Measurements from ENCODE around the gene GLUD2.

GLUD2 gene

DNA sequence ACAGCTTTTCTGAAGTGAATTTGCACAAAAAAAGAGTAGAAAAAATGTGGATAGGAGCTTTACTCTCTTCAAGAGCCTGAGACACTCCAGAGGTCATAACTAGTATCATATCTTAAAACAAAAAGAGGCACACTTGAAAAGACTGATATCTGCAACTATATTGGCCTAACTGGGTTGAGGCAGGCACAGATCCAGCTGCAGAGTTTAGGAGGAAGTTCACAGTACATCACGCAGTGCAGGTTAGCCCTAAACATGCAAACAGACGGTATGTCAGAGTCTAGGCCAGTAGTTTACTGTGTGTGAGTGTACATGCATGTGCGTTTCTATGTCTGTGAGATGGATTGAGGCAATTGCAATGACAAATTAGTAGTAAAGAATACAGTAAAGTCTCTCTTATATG, 37.6 kb upstream of the GLUD2 start:
- DNase-seq, result no peak
- H3K4me2 ChIP-seq (ENCODE audit: low read length, poor library complexity, severe bottlenecking), result no peak overlapping the region
- H3K36me3 ChIP-seq (ENCODE audit: control insufficient read depth in 1 of 2, insufficient read depth in 2 of 2, low read depth in 1 of 2, low read length in 2 of 2), result no peaks in the 10 kb centered on the region
- H3K4me3 ChIP-seq (ENCODE audit: insufficient read depth in 1 of 2, low read depth in 1 of 2, low read length in 2 of 2), result no peak overlapping the region
- no peak overlapping the region for H3K9ac ChIP-seq (ENCODE audit: low read length)
- H3K9me3 ChIP-seq (ENCODE audit: control insufficient read depth, low read length), result peaks cover 13% of the 10 kb centered on the region
- no peak overlapping the region for H4K91ac ChIP-seq (ENCODE audit: low read length)
- no peak overlapping the region for H4K8ac ChIP-seq (ENCODE audit: low read length)
- WGBS, result 71% methylated on average over 1 of the region's 3 CpGs
- H3K27ac ChIP-seq (ENCODE audit: low read length, poor library complexity, severe bottlenecking), result no peak overlapping the region
- H2BK12ac ChIP-seq (ENCODE audit: low read length in 2 of 2), result no peak overlapping the region
- no peak overlapping the region for H3K18ac ChIP-seq (ENCODE audit: low read depth in 1 of 2, low read length in 2 of 2)
- no peaks in the 10 kb centered on the region for H3K4me1 ChIP-seq (ENCODE audit: control insufficient read depth, insufficient read depth, low read depth, low read length)
- H2BK5ac ChIP-seq (ENCODE audit: low read depth, low read length, poor library complexity, severe bottlenecking), result no peak overlapping the region
- H2BK120ac ChIP-seq (ENCODE audit: low read depth, low read length), result no peak overlapping the region
- H3K4ac ChIP-seq (ENCODE audit: low read depth in 1 of 2, low read length in 2 of 2), result no peak overlapping the region
- H2AFZ ChIP-seq (ENCODE audit: low read depth, low read length), result no peak overlapping the region
- no peak overlapping the region for H3K23ac ChIP-seq (ENCODE audit: low read length in 2 of 2)
- no peak overlapping the region for H2BK15ac ChIP-seq (ENCODE audit: low read depth, poor library complexity, severe bottlenecking)
- no peak overlapping the region for H2AK5ac ChIP-seq (ENCODE audit: low read length, severe bottlenecking)
- no peak overlapping the region for H3K14ac ChIP-seq (ENCODE audit: low read length in 2 of 2)
- no peaks in the 10 kb centered on the region for H3K27me3 ChIP-seq (ENCODE audit: control insufficient read depth in 1 of 2, insufficient read depth in 1 of 2, low read length in 2 of 2)
- no peaks in the 10 kb centered on the region for H3K79me1 ChIP-seq (replicated peaks; ENCODE audit: low read length, poor library complexity, severe bottlenecking)

DNA sequence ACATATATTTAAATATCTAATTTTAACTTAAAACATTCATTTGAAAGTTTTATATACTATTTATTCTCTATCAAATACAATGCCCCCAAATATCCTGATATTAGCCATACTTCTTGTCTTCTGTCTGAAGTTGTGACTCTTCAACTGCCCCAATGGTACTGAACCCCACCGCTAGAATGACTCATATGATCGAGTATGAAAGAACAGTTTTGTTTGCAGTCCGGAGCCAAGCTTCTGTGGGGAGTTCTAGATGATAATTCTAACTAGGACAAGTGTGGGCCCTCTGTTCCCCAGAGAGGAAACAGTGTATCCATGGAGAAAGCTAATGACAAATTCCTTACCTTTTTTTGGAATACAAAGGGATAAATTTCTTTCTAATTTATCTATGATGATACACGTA, 37.2 kb upstream of the GLUD2 start:
- Histone ChIP-seq H3K14ac (ENCODE audit: low read length in 2 of 2) (no peak overlapping the region), H3K27me3 (ENCODE audit: control insufficient read depth in 1 of 2, insufficient read depth in 1 of 2, low read length in 2 of 2) (no peaks in the 10 kb centered on the region), H2BK5ac (ENCODE audit: low read depth, low read length, poor library complexity, severe bottlenecking) (no peak overlapping the region), H3K27ac (ENCODE audit: low read length, poor library complexity, severe bottlenecking) (no peak overlapping the region), H4K91ac (ENCODE audit: low read length) (no peak overlapping the region), H2BK12ac (ENCODE audit: low read length in 2 of 2) (no peak overlapping the region), H3K9ac (ENCODE audit: low read length) (no peak overlapping the region), H3K79me1 (replicated peaks; ENCODE audit: low read length, poor library complexity, severe bottlenecking) (no peaks in the 10 kb centered on the region), H3K23ac (ENCODE audit: low read length in 2 of 2) (no peak overlapping the region), H4K8ac (ENCODE audit: low read length) (no peak overlapping the region), H3K4ac (ENCODE audit: low read depth in 1 of 2, low read length in 2 of 2) (no peak overlapping the region), H2BK120ac (ENCODE audit: low read depth, low read length) (no peak overlapping the region), H2BK15ac (ENCODE audit: low read depth, poor library complexity, severe bottlenecking) (no peak overlapping the region), H2AK5ac (ENCODE audit: low read length, severe bottlenecking) (no peak overlapping the region), H3K9me3 (ENCODE audit: control insufficient read depth, low read length) (peaks cover 14% of the 10 kb centered on the region), H3K18ac (ENCODE audit: low read depth in 1 of 2, low read length in 2 of 2) (no peak overlapping the region), H3K36me3 (ENCODE audit: control insufficient read depth in 1 of 2, insufficient read depth in 2 of 2, low read depth in 1 of 2, low read length in 2 of 2) (no peaks in the 10 kb centered on the region), H3K4me3 (ENCODE audit: insufficient read depth in 1 of 2, low read depth in 1 of 2, low read length in 2 of 2) (no peak overlapping the region), H2AFZ (ENCODE audit: low read depth, low read length) (no peak overlapping the region), H3K4me1 (ENCODE audit: control insufficient read depth, insufficient read depth, low read depth, low read length) (no peaks in the 10 kb centered on the region), H3K4me2 (ENCODE audit: low read length, poor library complexity, severe bottlenecking) (no peak overlapping the region)
- no peak for DNase-seq
- WGBS, result 78% methylated on average over 2 of the region's 4 CpGs

- WGBS, result 90% methylated on average over 7 of the region's 7 CpGs
- Histone ChIP-seq H3K23ac (ENCODE audit: low read length in 2 of 2) (no peak overlapping the region), H3K4me2 (ENCODE audit: low read length, poor library complexity, severe bottlenecking) (no peak overlapping the region)
Measured at GRCh38 chrX:121011254-121011653, 36.2 kb upstream of the GLUD2 start.

DNA sequence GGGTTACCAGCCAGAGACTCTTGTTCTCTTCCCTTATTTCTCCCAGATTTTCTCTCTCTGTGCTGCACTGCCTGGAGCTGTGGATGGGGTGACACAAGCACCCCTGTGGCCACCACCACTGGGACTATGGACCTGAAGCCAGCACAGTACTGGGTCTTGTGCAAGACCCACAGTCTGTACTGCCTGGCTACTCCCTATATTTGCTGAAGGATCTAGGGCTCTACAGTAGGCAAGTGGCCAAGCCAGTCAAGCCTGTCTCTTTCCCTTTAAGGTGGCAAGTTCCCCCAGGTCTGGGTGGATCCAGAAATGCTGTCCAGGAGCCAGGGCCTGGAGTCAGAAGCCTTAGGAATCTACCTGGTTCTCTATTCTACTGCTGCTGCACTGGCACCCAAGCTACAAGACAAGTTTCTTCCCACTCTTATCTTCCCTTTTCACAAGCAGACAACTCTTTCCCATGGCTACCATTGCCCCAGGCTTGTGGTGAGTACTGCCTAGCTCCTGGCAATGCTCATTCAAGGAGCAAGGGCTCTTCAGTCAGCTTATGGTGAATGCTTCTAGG, 33.4 kb upstream of the GLUD2 start:
- Histone ChIP-seq H2BK15ac (ENCODE audit: low read depth, poor library complexity, severe bottlenecking) (no peak overlapping the region), H3K4me1 (ENCODE audit: control insufficient read depth, insufficient read depth, low read depth, low read length) (no peaks in the 10 kb centered on the region), H2AFZ (ENCODE audit: low read depth, low read length) (no peak overlapping the region), H3K27ac (ENCODE audit: low read length, poor library complexity, severe bottlenecking) (no peak overlapping the region), H4K91ac (ENCODE audit: low read length) (no peak overlapping the region), H3K14ac (ENCODE audit: low read length in 2 of 2) (no peak overlapping the region), H3K4ac (ENCODE audit: low read depth in 1 of 2, low read length in 2 of 2) (no peak overlapping the region), H3K36me3 (ENCODE audit: control insufficient read depth in 1 of 2, insufficient read depth in 2 of 2, low read depth in 1 of 2, low read length in 2 of 2) (no peaks in the 10 kb centered on the region), H3K79me1 (replicated peaks; ENCODE audit: low read length, poor library complexity, severe bottlenecking) (no peaks in the 10 kb centered on the region), H3K18ac (ENCODE audit: low read depth in 1 of 2, low read length in 2 of 2) (no peak overlapping the region), H3K4me3 (ENCODE audit: insufficient read depth in 1 of 2, low read depth in 1 of 2, low read length in 2 of 2) (no peak overlapping the region), H3K4me2 (ENCODE audit: low read length, poor library complexity, severe bottlenecking) (no peak overlapping the region), H2AK5ac (ENCODE audit: low read length, severe bottlenecking) (no peak overlapping the region), H3K9me3 (ENCODE audit: control insufficient read depth, low read length) (peaks cover 4% of the 10 kb centered on the region), H3K27me3 (ENCODE audit: control insufficient read depth in 1 of 2, insufficient read depth in 1 of 2, low read length in 2 of 2) (no peaks in the 10 kb centered on the region), H3K9ac (ENCODE audit: low read length) (no peak overlapping the region), H2BK12ac (ENCODE audit: low read length in 2 of 2) (no peak overlapping the region), H2BK120ac (ENCODE audit: low read depth, low read length) (no peak overlapping the region), H4K8ac (ENCODE audit: low read length) (no peak overlapping the region), H3K23ac (ENCODE audit: low read length in 2 of 2) (no peak overlapping the region), H2BK5ac (ENCODE audit: low read depth, low read length, poor library complexity, severe bottlenecking) (no peak overlapping the region)
- DNase-seq, result no peak

More at GRCh38 chrX:121011254-121011653, 36.2 kb upstream of the GLUD2 start:
- no peak overlapping the region for H2AK5ac ChIP-seq (ENCODE audit: low read length, severe bottlenecking)
- H3K27me3 ChIP-seq (ENCODE audit: control insufficient read depth in 1 of 2, insufficient read depth in 1 of 2, low read length in 2 of 2), result no peaks in the 10 kb centered on the region
- H3K9me3 ChIP-seq (ENCODE audit: control insufficient read depth, low read length), result peaks cover 9% of the 10 kb centered on the region
- no peak for DNase-seq
- H4K8ac ChIP-seq (ENCODE audit: low read length), result no peak overlapping the region
- H2AFZ ChIP-seq (ENCODE audit: low read depth, low read length), result no peak overlapping the region
- H3K9ac ChIP-seq (ENCODE audit: low read length), result no peak overlapping the region
- no peaks in the 10 kb centered on the region for H3K36me3 ChIP-seq (ENCODE audit: control insufficient read depth in 1 of 2, insufficient read depth in 2 of 2, low read depth in 1 of 2, low read length in 2 of 2)
- no peak overlapping the region for H3K4me3 ChIP-seq (ENCODE audit: insufficient read depth in 1 of 2, low read depth in 1 of 2, low read length in 2 of 2)
- no peak overlapping the region for H3K27ac ChIP-seq (ENCODE audit: low read length, poor library complexity, severe bottlenecking)
- H3K14ac ChIP-seq (ENCODE audit: low read length in 2 of 2), result no peak overlapping the region
- no peak overlapping the region for H2BK15ac ChIP-seq (ENCODE audit: low read depth, poor library complexity, severe bottlenecking)
- no peak overlapping the region for H3K18ac ChIP-seq (ENCODE audit: low read depth in 1 of 2, low read length in 2 of 2)
- no peak overlapping the region for H3K4ac ChIP-seq (ENCODE audit: low read depth in 1 of 2, low read length in 2 of 2)
- H2BK120ac ChIP-seq (ENCODE audit: low read depth, low read length), result no peak overlapping the region
- H3K4me1 ChIP-seq (ENCODE audit: control insufficient read depth, insufficient read depth, low read depth, low read length), result no peaks in the 10 kb centered on the region
- H3K79me1 ChIP-seq (replicated peaks; ENCODE audit: low read length, poor library complexity, severe bottlenecking), result no peaks in the 10 kb centered on the region
- no peak overlapping the region for H2BK12ac ChIP-seq (ENCODE audit: low read length in 2 of 2)
- no peak overlapping the region for H2BK5ac ChIP-seq (ENCODE audit: low read depth, low read length, poor library complexity, severe bottlenecking)
- H4K91ac ChIP-seq (ENCODE audit: low read length), result no peak overlapping the region

Measured in mesenchymal stem cell (in vitro differentiated cells and primary cell).